ENCODE results near the gene RREB1. TPM values are rescaled to one million over a fixed set of nuclear protein-coding genes. Genes with fewer than 3 reads are reported as not detected.

Gene RREB1
- total and polyA plus RNA-seq, 5 experiments from 2014 or later, result 2.5 to 53.0 (median 5.8) TPM

DNA sequence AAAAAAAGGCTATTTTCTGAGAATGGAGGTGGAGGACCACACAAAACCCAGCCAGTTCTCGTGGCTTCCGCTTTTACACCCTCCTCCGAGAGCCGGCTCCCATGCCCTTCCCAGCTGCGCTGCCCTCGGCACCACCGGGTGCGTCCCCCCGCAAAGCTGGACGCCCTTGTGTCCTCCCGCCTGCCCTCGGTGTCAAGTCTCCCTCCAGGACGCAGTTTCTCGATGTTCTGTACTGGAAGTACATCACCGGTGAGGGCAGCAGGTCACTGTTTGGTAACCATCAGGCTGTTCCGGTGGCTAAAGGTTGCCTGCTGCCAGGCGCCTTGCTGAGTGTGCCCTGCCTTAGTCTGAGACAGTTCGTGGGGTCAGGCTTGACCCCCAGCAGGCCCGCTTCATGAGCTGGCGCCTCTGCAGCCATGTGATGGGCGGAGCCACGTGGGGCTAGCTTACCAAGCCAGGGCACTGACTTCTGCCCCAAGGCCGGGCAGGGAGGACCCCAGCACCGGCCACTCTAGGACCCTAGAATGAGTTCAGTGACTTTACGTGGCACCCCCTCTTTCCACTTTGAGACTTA is 34.6 kb downstream of the RREB1 start:
- POLR2A ChIA-PET, result interaction anchor here (0.6 to 2.3 kb wide), 4 partner anchors 13 to 430 kb away, joined by 3 to 5 read pairs (median 4); no protein-coding TSS in a partner anchor

DNA sequence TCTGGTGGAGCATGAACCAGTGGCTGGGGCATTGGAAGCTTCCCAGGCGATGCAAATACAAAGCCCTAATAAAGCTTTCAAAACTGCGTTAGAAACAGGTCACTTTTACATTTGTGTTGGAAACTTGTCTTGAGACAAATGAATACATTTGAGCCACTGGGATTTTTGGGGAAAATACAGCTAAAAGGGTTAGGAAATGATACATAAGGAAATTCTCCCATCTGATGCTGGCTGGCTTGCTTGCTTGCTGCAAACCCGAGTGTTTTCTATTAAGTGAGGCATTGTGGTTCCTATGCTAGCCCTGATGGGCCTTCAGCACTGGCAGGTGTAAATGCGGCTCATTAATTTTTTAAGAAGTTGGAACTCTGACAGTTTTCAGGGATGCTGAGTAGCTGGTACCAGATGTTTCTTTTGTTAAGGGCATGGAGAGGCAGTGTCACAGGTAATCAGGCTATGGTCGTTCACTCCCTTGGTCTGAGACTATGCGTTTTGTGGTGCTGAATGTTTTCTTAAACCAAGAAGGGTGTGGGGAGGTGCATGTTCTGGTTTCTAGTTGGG is 35.2 kb downstream of the RREB1 start:
- no peak for ATAC-seq
- Mint-ChIP-seq H3K4me1 (peaks cover 37 to 80% (median 69%) of the 10 kb centered on the region in 4 donors), H3K27me3 (no peaks in the 10 kb centered on the region), H3K4me3 (peak overlapping the region; percentile 22 to 79 (median 48)), H3K36me3 (no peaks in the 10 kb centered on the region), H3K27ac (peak overlapping the region in 8 of 10 donors; percentile 22 to 81 (median 61)), H3K9me3 (no peaks in the 10 kb centered on the region)
- no peak for DNase-seq
- POLR2A ChIA-PET, result interaction anchor here (0.6 to 1.8 kb wide), 3 partner anchors 12 to 34 kb away, joined by 3 to 4 read pairs (median 4); no protein-coding TSS in a partner anchor

More for the DNA sequence above, 34.6 kb downstream of the RREB1 start:
- DNase-seq, result no peak
- H3K9me3 Mint-ChIP-seq, result no peaks in the 10 kb centered on the region
- no peaks in the 10 kb centered on the region for H3K36me3 Mint-ChIP-seq
- no peaks in the 10 kb centered on the region for H3K27me3 Mint-ChIP-seq
- peak overlapping the region in 9 of 10 donors; percentile 16 to 78 (median 41) for H3K4me3 Mint-ChIP-seq
- ATAC-seq, result no peak
- H3K27ac Mint-ChIP-seq, result peak overlapping the region in 5 of 10 donors; percentile 12 to 81 (median 62)
- peaks cover 39 to 80% (median 69%) of the 10 kb centered on the region in 4 donors for H3K4me1 Mint-ChIP-seq

DNA sequence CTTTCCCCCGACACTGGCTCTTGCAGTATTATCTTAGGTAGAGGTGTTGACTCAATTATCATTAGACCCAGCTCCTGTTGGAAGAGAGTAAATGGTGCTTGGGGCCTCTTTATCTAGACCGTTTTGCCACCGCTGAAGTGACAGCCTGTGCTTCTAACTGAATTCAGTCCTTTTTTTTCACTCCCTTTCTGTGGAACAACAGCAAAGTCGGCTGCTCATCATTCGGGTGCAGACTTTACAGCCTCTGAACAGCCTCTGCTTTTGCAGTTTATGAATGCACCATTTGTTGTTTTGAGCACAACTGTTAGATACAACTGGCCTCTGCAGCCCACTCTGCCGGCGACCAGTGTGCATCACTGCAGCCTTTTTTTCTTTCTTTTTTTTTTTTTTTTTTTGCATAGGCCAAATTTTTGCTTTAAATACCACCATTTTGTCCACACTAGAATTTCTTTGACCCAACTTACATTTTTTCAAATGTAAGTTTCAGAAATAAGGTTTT is 35.8 kb downstream of the RREB1 start:
- peak overlapping the region in 7 of 10 donors; percentile 22 to 81 (median 62) for H3K27ac Mint-ChIP-seq
- peaks cover 36 to 80% (median 66%) of the 10 kb centered on the region in 4 donors for H3K4me1 Mint-ChIP-seq
- peak overlapping the region in 6 of 10 donors; percentile 22 to 79 (median 68) for H3K4me3 Mint-ChIP-seq
- H3K36me3 Mint-ChIP-seq, result no peaks in the 10 kb centered on the region
- H3K27me3 Mint-ChIP-seq, result no peaks in the 10 kb centered on the region
- H3K9me3 Mint-ChIP-seq, result no peaks in the 10 kb centered on the region
- POLR2A ChIA-PET, result interaction anchor here (0.9 to 2.0 kb wide), 3 partner anchors 11 to 35 kb away, joined by 4 to 9 read pairs (median 4); no protein-coding TSS in a partner anchor
- DNase-seq (no peak), ATAC-seq (no peak)

DNA sequence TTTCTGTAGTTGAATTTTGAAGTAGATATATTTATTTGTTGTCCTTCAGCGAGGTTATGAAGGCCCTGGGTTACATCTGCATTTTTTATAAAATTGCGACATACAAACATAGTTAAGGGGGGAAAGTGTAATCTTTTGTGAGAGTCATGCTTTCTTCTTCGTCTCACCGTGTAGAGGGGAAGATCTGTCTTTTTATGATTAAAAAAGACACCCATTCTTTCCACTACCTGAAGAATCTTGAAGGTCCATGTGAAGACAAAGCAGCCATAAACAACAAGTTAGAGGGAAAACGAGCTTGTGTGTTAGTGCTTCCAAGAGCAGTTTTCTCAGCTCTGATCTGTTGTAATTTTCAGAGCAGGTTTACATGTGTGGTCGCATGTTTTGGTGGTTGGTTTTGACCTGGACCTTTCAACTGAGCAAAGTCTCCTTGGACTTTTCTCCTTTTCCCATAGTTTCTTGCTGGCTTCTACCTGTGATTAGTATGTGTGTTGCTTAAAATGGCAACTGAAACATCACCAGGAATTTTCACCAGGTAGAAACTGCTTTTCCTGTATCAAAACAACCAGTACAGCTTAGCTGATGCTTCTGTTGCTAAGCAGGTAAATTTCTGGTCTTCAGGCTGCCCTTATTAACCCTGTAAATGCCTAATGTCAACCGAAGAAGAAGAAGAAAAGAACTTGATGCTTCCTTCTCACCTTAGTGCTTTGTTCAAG is 37.3 kb downstream of the RREB1 start:
- POLR2A ChIA-PET, result interaction anchor here (1.0 to 2.0 kb wide), 7 partner anchors 10 to 39 kb away, joined by 3 to 9 read pairs (median 5); partner anchors contain the start of gene RREB1

DNA sequence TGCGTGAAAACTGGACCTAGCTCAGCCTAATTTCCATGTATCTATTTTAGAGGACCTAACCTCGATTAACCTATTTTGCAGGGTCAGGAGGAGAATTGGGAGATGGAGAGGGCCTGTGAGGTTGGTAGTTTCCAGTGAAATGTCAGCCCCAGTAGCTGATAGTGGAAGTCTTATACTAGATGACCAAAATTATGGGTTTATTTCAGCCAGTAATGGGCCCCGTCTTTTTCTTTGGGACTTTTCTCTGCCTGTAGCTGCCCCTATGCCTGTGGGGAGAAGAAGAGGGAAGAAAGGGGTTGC is 37.8 kb downstream of the RREB1 start:
- Mint-ChIP-seq H3K36me3 (no peaks in the 10 kb centered on the region), H3K27me3 (no peaks in the 10 kb centered on the region), H3K4me1 (peaks cover 35 to 73% (median 60%) of the 10 kb centered on the region in 4 donors), H3K27ac (peak overlapping the region; percentile 70 to 94 (median 88)), H3K4me3 (peak overlapping the region in 9 of 10 donors; percentile 50 to 85 (median 77)), H3K9me3 (no peaks in the 10 kb centered on the region)
- POLR2A ChIA-PET, result interaction anchor here (1.0 to 2.0 kb wide), 6 partner anchors 9 to 39 kb away, joined by 3 to 9 read pairs (median 6); partner anchors contain the start of gene RREB1
- no peak for DNase-seq
- no peak for ATAC-seq

More for the DNA sequence above, 37.3 kb downstream of the RREB1 start:
- peak in 2 of 10 donors; percentile 28 to 34 for DNase-seq
- Mint-ChIP-seq H3K4me3 (peak overlapping the region in 8 of 10 donors; percentile 50 to 85 (median 76)), H3K4me1 (peaks cover 34 to 72% (median 59%) of the 10 kb centered on the region in 4 donors), H3K27ac (peak overlapping the region; percentile 70 to 94 (median 88)), H3K27me3 (no peaks in the 10 kb centered on the region), H3K36me3 (no peaks in the 10 kb centered on the region), H3K9me3 (no peaks in the 10 kb centered on the region)
- peak in 1 of 2 donors; percentile 16 for ATAC-seq

DNA sequence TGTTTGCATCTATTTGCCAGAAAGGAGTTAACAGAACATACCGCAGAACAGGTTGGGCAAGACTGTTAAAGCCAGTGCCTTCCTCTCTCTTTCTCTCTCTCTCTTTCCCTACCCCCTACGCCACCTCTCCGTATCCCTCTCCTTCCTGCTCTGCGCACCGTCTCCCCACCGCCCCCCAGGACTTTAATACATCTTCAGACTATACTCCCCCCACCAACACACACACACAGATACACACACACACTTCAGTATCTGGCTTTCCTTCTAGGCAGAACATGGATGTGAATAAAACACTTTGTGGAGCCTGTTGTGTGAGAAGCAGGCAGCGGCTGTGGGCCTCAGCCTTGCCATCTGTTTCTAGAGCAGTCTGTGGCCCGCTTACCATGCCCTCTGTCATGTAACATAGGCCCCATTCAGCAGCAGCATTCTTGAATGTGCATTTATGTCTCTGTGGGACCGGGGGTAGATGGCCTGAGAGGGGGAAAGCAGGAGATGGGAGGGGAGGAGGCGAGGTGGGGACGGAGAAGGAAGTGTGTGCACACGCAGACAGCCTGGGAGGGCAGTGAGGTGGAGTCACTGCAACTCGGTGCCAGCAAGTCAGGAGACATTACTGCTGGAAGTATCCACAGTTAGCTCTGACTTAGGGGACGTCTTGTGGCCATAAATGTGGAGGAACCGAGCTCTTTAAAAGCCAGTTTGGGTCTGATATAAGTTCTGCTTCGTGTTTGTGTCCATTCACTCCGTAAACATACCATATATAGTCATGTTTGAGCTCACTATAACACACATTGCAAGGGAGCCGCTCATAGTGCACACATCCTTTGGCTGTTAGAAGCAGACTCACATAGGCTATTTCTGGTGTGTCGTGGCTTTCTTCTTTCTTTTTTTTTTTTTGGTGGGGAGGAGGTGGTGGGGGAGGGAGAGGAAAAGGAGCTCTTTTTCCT is 38.4 kb downstream of the RREB1 start:
- POLR2A ChIA-PET, result interaction anchor here (0.7 to 1.8 kb wide), 11 partner anchors 8 to 217 kb away, joined by 3 to 13 read pairs (median 4); partner anchors contain the start of gene RREB1
- no peak for DNase-seq
- Mint-ChIP-seq H3K4me3 (peak overlapping the region; percentile 34 to 85 (median 76)), H3K36me3 (no peaks in the 10 kb centered on the region), H3K9me3 (no peaks in the 10 kb centered on the region), H3K27ac (peak overlapping the region; percentile 70 to 94 (median 88)), H3K27me3 (no peaks in the 10 kb centered on the region), H3K4me1 (peaks cover 38 to 75% (median 63%) of the 10 kb centered on the region in 4 donors)
- peak; percentile 69 to 71 for ATAC-seq

DNA sequence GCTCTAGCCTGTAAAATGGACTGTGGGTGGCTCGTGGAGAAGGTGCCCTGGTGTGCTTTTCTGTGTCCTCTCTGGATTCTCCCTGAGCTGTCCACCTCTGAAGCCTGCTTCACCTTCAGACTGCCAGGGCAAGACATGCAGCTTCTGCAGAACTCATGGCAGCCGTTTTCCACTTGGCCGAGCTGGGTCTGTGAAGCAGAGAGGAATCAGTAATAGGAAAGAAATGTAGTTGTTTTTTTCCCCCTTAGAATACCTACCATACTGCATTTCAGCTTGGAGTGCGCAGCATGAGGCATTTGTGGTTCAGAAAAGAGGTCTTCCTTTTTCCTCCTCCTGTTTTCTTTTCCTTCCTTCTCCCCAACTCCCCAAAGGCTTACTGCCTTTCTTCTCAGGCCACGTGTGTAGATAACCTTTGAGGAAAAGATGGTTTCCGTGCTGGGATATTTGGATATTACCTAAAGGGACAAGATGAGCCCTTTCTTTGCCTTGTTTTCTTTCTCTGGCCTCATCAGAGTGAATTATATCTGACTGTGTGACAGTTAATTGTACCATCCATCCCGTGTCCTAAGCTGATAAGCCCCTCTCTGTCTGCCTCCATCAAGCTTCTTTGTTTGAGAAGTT is 39.4 kb downstream of the RREB1 start:
- no peaks in the 10 kb centered on the region for H3K9me3 Mint-ChIP-seq
- H3K27ac Mint-ChIP-seq, result peak overlapping the region in 9 of 10 donors; percentile 49 to 94 (median 86)
- peaks cover 41 to 81% (median 68%) of the 10 kb centered on the region in 4 donors for H3K4me1 Mint-ChIP-seq
- POLR2A ChIA-PET, result interaction anchor here (0.5 to 1.8 kb wide), 6 partner anchors 9 to 272 kb away, joined by 3 to 13 read pairs (median 4); partner anchors contain the start of gene RREB1
- DNase-seq, result no peak
- H3K27me3 Mint-ChIP-seq, result no peaks in the 10 kb centered on the region
- peak overlapping the region; percentile 30 to 85 (median 74) for H3K4me3 Mint-ChIP-seq
- ATAC-seq, result no peak
- no peaks in the 10 kb centered on the region for H3K36me3 Mint-ChIP-seq

DNA sequence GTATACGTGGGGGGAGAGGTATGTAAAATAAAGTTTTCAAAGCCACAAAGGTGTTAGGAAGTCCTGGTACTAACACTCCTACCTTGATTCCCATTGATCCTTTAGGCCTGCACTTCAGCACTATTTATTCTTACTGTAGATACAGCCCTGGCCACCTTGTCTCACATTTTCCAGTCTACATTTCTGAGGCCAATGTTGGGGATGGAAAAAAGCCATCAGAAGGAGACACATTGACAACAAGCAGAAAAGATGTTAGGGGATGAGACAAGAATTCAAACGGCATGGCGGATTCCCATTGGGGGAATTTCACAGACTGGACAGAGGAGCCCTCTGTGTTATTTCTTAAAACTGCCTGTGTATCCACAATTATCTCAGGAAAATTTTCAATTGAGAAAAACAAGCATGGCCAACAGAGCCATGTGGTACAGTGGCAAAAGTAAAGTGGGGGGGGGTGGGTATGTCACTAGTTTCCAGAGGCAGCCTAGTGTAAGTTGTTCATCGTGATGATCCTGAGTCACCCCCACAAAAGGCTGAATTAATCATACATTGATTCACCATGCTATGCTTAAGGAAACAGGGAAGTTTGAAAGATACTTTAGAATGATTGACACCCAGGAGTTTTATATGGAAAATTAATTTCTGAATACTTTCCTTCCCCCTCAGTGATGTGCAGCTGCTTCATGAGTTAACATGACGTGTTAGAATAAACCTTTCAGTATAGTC is 40.5 kb downstream of the RREB1 start:
- no peaks in the 10 kb centered on the region for H3K27me3 Mint-ChIP-seq
- no peak for DNase-seq
- peaks cover 39 to 83% (median 68%) of the 10 kb centered on the region in 4 donors for H3K4me1 Mint-ChIP-seq
- H3K4me3 Mint-ChIP-seq, result peak overlapping the region in 1 of 10 donors; percentile 10
- no peaks in the 10 kb centered on the region for H3K9me3 Mint-ChIP-seq
- H3K27ac Mint-ChIP-seq, result peak overlapping the region in 2 of 10 donors; percentile 89 to 91
- ATAC-seq, result no peak
- POLR2A ChIA-PET, result interaction anchor here (1.8 kb wide), 1 partner anchor 11 kb away, joined by 13 read pairs; no protein-coding TSS in a partner anchor
- H3K36me3 Mint-ChIP-seq, result peaks cover 0 to 2% (median 0%) of the 10 kb centered on the region in 3 donors

DNA sequence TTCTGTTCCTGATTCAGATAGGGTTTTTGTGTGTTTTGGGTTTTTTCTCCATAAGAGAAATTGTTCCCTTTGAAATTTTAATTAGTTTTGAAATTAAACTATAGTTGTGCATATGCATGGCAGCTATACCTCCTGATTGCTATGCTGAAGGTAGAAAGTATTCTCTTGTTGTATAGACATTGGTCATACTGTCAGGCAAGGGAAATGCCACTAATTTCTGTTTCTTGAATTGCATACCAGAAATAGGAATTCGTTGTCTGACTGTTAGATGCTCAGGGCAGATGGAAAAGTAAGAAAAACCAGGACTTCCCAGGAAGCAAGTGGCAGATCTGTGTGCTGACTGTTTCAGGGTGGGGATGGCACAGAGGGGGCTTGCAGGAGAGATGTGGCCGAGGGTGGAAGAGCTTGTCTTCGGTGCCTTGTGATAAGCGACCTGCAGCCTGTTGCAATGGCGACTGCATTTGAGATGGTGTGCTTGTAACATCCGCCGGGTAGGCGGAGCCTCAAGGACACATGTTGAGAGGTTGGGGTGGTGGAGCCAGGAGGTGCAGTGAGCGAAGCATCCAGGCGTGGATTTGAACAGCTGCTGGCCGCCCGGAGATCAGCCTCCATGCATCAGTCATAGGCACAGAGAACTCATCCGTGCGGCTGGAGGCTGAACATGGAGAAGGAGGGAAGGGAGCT is 42.8 kb downstream of the RREB1 start:
- H3K4me3 Mint-ChIP-seq, result no peak overlapping the region
- POLR2A ChIA-PET, result interaction anchor here (0.6 kb wide), 1 partner anchor 70 kb away, joined by 3 read pairs; no protein-coding TSS in a partner anchor
- H3K9me3 Mint-ChIP-seq, result no peaks in the 10 kb centered on the region
- peaks cover 0 to 2% (median 0%) of the 10 kb centered on the region in 3 donors for H3K36me3 Mint-ChIP-seq
- DNase-seq (no peak), ATAC-seq (no peak)
- H3K27ac Mint-ChIP-seq, result peak overlapping the region in 3 of 10 donors; percentile 4 to 49 (median 31)
- peaks cover 52 to 88% (median 79%) of the 10 kb centered on the region in 4 donors for H3K4me1 Mint-ChIP-seq
- no peaks in the 10 kb centered on the region for H3K27me3 Mint-ChIP-seq

DNA sequence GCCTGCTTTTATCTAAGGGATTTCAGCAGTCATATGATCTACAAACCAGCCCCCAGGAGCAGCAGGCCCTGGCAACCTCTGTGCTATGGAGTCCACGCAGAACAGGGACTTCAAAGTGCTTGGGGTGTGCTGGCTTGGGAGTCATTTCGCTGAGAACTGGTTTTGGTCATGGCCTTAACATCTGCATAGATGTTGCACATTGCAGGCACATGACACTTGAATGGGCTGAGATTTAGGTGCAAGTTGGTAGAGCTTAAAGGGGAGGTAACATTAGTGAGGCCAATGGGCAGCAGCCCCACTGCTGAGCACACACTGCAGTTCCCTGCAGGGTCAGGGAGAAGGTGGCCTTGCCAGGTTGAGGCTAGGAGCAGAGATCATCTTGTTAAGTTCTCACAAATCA is 43.6 kb downstream of the RREB1 start:
- Mint-ChIP-seq H3K4me1 (peaks cover 49 to 88% (median 79%) of the 10 kb centered on the region in 4 donors), H3K9me3 (no peaks in the 10 kb centered on the region), H3K4me3 (no peak overlapping the region), H3K36me3 (peaks cover 0 to 2% (median 0%) of the 10 kb centered on the region in 3 donors), H3K27me3 (no peaks in the 10 kb centered on the region), H3K27ac (peak overlapping the region in 5 of 10 donors; percentile 2 to 55 (median 8))
- no peak for DNase-seq
- POLR2A ChIA-PET, result no interaction called here
- no peak for ATAC-seq
